Left colon (tissue), 2 donors: ENCODE results near the gene SPDYC. TPM values are rescaled to one million over a fixed set of nuclear protein-coding genes. Genes with fewer than 3 reads are reported as not detected.

ENCODE experiments used
- ATAC-seq: fragments of 200-7000 bp; cut with Tn5 transposase; one replicate; pipeline ENCODE4 v1.9.1; 2020; ENCODE audit warnings: mild to moderate bottlenecking, moderate library complexity
- DNase-seq, 2 donors: peaks; one replicate each; pipeline ENCODE4 v3.0.0-alpha.2; 2020
- intact Hi-C, 2 donors: fragments of 100-400 bp; cut with DNase I in 1 of 2; cut with micrococcal nuclease in 1 of 2; formaldehyde crosslinking; loops; one replicate each; pipeline versions ENCODE4 v1.11.2 to v1.14.0; 2022; cut with DNase I, micrococcal nuclease
- long read RNA-seq: library from polyadenylated mRNA; unstranded; transcript quantifications from one replicate; pipeline ENCODE4 v2.0.0, GENCODE V29; 2021
- total RNA-seq, 2 donors: library from RNA; stranded (reverse); fragmentation: NEBNext Ultra II Directional; extraction: Animal tissue kit (Norgen Biotek cat#: 25700); gene quantifications; one replicate each; pipeline ENCODE4 v1.2.1, GENCODE V29; 2021
- donor health status: DM: no; HTN: no; CAD: no.
- donor health status: DM: yes; HTN: yes; CAD: no.

The SPDYC gene, protein sequence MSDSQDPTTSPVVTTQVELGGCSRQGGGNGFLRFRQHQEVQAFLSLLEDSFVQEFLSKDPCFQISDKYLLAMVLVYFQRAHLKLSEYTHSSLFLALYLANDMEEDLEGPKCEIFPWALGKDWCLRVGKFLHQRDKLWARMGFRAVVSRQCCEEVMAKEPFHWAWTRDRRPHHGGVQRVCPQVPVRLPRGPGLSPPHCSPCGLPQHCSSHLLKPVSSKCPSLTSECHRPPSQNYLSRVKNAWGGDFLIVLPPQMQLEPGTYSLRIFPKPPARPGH
- not detected for total RNA-seq
- long read RNA-seq: 0 reads

DNA sequence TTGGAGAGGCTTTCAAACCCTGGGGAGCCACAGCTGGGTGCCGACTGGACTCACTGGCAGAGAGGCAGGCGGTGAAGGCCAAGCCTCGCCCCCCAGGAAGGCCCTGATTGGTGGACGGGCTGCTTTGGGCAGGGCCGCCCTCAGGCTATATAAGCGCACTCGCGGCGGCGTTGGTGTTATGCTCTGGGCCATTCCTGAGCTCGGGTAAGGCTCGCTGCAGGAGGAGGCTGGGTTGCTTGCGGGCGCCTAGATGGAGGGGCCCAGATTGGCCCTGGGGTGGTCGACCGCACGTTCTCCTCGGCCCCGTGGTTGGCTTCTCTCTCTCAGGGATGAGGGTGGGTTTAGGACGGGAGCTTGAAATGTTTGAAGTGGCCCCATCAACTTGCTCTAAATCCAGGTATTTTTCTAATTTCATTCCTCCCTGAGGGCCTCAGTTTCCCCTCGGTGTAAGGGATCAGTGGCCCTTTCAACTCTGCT lies at the start of gene SPDYC:
Gene SPDYC (plus strand): TSS at position 176 of the 477 bp plus-strand sequence. CDS start 1,125 bp downstream, outside the sequence.
- no peak for ATAC-seq
- DNase-seq: no peak
- intact Hi-C loops: no loop called here

DNA sequence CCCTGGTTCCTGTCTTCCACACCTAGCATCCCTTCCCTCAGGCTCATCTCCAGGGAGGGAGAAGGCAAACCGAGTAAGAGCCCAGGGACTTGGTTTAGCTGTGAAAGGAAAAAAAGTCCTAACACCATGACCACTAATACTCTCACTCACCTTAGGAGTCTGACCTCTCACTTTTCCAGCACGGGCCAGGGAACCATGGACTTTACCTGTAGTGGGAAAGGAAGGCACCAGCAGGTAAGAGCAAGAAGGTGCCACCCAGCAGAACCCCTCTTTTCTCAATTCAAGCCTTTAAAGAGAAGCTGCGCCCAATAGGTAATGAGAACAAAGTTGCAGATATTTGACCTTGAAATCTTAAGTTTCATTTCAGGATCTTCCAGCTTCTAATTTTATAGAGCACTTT lies 49.2 kb upstream of the SPDYC start:
- DNase-seq: peak in 1 of 2 donors; percentile 5
- intact Hi-C loops: no loop called here

DNA sequence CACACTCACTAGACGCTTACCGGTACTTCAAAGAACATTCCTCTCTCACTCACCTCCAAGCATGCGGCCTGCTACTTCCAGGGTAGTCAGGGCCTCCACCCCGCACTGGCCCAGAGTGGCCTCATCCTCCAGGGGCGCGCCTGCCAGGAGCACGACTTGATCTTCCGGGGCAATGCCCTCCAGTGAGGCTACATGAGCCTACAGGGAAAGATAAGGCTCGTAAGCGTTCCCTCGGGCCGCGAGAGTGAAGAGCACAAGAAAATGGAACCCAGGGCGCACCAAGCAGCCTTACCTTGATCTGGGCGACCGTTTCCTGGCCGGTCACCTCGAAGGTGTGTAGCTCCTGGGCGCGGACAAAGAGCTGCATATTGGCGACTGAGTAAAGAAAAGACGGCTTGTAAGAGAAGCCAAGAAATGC lies 48.6 kb upstream of the SPDYC start:
- intact Hi-C loops: no loop called here
- ATAC-seq: peak; percentile 27
- DNase-seq: peak; percentile 55 to 56

More for the DNA sequence above, 49.2 kb upstream of the SPDYC start:
- no peak for ATAC-seq

DNA sequence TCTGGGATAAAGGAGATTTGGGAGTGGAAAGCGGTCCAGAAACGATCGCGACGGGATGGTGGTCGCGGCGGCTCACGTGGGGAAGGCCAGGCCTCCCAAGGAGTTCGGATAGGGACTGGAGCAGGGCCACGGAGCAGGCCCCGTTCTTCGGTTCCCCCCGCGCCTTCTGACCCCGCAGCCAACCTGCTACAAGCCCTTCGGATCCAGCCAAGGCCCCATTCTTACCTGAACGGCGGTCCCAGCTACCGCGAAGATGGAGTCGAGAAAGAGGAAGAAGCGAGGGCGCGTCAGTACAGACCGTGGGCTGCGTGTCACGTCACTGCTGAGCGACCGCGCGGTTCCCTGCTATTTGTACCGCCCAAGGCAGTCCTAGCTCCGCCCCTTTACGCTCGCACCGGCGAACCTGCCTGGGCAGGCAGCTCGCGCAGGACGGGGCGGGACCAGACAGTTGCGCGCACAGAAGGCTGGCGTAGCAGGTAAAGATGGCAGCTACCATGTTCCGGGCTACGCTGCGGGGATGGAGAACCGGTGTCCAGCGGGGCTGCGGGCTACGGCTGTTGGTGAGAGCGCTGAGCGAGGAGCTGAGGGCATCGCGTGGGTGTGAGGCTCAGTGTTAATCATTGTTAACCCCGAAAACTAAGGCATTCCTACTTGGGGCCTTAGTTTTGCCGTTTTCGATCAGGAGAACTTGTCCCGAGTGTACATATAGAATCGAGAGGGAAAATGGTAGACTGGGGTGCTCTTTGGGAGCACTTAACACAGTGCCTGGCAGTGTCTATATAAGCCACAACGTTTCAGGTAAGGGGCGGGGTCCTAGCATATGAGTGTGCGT lies 48.0 kb upstream of the SPDYC start, which contains the start of the genes FAU and MRPL49:
Gene FAU (minus strand): TSS at position 270 of the 832 bp plus-strand sequence. CDS start 321 bp downstream, outside the sequence.
Gene MRPL49 (plus strand): TSS at position 457 of the 832 bp plus-strand sequence. CDS start 26 bp downstream, at position 483.
- DNase-seq: peak; percentile 99
- intact Hi-C loops: no loop called here
- peak; percentile 78 for ATAC-seq

DNA sequence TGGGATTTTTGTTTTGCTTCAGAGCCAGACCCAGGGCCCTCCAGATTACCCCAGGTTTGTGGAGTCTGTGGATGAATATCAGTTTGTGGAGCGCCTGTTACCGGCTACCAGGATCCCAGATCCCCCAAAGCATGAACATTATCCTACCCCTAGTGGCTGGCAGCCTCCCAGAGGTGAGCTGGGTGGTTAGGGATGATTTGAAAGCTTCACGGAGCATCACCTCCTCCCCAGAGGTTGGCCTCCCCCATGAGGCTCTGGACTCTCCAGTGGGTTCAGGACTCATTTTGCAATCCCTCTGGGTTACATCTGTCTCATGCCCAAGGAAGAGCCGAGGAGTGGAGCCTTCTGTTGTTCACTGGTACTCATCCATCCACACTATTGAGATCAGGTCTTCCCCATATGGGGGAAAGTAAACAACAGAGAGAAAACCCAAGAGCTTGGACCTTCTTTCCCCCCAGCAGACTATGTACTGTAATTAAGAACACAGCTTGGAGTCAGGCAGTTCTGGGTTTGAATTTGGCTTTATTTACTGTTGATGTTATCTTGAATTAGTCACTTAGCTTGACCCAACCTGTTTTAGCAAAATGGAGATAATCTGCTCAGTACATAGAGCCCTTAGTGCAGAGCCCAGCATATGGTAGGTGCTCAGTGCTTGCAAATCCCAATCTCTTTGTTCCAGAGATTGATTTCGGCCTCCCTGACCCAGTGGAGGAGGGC lies 45.4 kb upstream of the SPDYC start:
- intact Hi-C loops: no loop called here
- no peak for ATAC-seq
- DNase-seq: peak in 1 of 2 donors; percentile 18

DNA sequence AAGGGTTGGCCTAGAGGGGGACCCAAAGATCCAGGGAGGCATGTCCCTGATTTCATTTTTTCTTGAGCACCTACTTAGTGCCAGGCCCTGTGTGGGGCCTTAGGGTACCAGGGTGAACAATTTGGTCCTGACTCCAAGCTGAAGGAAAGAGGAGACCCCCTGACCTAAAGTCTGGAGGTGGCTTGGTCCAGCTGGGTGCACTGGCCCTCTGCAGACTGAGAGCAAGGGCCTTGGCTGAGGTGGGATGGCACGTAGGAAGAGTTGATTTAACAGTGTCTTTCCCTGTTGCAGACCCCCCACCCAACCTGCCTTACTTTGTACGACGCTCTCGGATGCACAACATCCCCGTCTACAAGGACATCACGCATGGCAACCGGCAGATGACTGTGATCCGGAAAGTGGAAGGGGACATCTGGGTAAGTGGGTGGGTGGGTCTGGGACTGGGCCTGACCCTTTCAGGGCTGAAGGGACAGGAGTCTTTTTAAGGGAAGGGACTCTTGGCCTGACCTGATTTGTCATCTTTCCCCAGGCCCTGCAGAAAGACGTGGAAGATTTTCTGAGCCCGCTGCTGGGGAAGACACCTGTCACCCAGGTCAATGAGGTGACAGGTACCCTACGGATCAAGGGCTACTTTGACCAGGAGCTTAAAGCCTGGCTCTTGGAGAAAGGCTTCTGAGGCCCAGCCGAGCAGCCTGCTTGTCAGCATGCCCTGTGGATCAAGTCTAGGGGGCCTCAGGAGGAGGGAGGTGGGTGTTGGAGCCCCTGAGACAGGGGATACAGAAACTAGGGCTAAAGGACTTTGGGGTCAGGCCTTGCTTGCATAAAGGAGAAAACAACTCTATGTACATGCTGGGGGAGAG lies 44.6 kb upstream of the SPDYC start:
- intact Hi-C loops: no loop called here
- DNase-seq (peak in 1 of 2 donors; percentile 14), ATAC-seq (no peak)

DNA sequence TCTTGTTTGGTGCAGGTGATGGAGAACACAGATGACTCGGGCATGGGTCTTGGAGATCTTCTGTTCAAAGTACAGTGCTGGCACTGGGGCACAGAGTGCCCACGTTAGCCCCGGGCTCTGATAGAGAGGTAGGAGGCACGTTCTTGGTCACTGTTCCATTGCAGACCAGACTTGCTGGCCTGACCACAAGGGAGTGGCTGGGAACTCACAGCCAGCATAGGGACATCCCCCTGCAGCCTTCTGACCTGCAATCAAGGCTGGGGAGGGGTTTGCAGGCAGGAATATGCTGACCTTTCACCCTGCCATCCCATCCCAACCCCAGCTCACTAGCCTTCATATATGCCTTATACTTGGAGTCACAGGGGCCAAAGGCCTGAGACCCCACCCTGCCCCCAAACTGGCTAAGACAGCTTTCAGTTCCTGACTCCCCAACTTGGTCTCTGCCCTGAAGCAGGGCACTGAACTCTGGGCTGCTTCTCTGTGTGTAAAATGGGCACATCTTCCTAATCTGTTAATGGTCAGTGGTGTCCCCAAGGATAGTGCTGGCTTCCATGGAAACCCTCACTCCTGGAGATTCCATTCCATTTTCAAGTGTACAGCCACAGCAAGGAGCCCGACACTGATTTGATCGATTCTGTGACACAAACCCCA lies 43.3 kb upstream of the SPDYC start:
- peak in 1 of 2 donors; percentile 14 for DNase-seq
- intact Hi-C loops: no loop called here
- no peak for ATAC-seq

DNA sequence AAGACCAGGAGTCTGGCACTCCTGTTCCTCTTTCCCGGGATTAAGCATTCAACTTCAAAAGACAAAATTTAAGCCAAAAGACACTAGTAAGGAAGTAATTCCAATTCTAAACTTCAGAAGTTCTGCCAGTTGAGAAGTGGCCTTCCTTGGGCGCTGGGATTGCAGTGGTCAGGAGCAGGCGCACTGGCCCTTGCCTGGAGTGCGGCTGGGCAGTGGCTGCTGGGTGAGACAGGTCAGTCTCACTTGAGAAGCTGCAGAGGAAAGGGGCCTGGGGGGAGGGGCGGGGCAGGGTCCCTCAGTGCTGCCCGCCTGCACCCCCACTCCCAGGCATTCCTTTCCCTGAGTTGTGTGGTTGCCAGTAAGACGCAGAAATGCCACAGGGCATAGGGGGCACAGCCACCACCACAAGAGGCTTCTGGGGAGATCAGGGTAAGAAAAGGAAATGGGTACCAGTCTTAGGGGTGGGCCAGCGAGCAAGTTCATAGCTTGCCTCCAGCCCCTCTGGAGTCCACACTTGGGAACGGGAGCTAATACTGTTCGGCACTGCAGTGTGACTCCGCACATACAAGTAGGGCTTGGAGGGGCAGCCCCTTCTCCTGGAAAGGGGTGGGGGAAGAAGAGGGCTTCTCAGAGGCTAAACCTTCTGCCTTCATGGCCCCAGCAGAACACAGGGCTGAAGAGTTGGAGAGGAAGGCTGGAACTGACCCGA lies 42.4 kb upstream of the SPDYC start:
- peak; percentile 2 to 19 for DNase-seq
- no peak for ATAC-seq
- intact Hi-C loops: no loop called here

DNA sequence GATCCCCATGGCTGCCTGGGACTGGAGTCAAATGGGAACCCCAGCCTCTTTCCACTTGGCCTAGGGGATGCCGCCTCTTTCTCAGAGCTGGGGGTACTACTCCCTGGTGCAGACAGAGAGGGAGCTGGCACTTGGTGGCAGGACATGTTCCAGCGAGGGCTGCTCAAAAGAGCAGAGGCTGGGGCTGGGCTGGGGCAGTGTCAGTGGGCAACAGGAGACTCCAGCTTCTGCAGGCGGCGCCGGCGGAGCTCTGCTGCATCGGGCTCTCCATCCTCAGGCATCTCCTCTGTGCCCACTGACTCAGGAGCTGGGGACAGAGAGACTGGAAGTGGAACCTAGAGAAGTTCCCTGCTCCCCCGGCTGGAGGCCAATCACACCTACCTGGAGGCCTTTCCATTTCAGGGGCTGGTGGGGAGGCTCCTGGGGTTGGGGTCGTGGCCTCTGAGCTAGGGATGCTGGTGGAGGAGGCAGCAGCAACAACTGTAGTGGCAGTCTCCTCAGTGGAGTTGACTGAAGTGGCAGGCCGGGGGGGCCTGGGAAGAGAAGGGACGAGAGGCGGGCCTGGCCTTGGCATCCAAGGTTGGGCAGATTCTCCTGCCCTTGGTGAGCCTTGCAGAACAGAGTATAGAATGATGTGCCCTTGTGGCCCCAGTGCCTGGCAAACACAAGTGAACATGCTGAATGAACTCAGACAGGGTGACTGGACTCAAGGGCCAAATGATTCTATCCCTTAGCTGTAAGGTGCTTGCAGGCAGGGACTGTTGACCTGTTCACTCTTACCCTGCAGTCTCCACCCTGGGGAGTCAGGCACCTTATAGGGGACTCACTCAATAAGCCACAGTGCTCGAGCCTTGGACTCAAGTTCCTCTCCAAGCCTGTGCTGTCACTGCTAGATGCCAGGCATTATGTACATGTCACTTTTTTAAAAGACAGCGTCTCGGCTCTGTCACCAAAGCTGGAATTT lies 41.6 kb upstream of the SPDYC start:
- peak; percentile 6 to 21 for DNase-seq
- intact Hi-C loops: no loop called here
- no peak for ATAC-seq

DNA sequence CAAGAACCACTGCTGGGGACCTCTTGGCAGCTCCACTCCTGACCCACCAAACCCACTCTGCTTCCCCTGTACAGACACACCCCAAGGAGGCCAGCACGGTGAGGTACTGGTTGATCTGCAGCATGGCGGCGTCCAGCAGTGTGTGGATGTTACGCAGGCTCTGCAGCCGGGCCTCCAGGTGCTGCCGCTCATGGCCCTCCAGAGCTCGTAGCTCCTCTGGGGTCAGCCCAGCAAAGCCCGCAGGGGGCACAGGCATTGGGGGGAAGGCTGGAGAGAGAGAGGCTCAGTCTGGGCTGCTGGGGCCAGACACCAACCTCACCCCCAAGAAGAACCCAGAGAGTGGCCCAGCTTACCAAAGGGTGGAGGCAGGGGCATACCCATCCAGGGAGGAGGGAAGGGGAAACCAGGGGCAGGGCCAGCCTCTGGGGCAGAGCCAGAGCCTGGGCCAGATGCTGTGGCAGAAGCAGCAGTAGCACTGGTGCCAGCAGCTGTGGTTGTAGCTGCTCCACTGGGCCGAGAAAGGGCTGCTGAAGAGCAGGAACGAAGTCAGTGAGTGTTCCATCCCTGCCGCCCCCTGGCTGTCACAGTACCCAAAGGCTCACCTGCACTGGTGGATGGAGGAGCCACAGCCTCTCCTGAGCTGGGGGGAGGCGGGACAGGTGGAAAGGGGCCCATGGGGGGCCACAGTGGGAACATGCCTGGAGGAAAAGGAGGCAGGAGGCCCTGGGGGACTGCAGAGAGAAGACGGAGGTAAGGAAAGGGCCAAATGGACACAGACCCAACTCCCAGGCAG lies 40.2 kb upstream of the SPDYC start:
- peak; percentile 9 to 24 for DNase-seq
- no peak for ATAC-seq
- intact Hi-C loops: no loop called here

DNA sequence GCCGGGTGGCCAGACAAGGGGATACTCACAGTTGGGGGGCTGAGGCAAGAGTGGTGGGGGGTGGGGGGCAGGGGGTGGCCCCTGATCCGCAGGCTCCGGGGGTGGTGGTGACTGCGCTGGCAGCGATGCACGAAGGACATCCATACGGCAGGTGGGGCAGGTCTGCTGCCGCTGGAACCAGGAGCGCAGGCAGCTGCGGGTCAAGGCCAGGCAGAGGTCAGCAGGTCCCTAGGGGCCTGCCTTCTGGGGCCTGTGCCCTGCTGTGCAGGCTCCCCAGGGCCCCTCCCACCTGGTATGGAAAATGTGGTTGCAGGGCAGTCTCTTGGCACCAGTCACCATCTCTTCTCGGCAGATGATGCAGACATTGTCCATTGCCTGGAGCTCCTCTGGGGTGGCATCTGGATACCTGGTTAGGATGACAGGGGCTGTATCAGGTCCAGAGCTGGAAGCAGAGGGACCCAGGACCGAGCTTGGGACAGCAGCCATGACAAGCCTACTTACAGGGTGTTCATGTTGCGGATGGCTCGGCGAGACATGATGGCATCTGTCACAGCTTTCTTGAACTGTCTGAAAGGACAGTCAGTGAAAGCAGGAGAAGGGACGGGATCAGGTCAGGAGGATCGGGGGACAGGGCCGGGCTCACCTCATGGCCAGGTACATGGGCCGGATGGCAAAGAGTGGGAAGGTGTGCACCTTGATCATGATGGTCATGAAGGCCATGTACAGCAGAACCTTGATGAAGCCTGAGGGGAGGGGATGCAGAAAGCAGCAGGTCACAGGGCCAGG lies 39.2 kb upstream of the SPDYC start:
- DNase-seq (peak; percentile 5 to 21), ATAC-seq (no peak)
- intact Hi-C loops: no loop called here

DNA sequence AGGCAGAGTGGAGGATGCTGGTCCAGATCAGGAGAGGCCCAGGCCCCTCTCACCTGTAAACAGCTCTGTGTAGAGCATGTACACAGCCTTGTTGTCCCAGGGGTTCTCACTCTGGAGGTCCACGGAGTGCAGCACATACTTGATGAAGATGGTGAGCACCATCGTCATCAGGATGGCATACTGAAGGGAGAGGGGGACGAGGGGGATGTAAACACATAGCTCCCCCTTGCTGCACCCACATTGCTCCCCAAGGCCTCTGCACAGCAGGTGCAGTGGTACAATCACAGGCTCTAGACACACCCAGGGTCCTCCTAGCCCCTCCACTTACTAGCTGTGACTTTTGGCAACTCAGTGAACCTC lies 38.6 kb upstream of the SPDYC start:
- no peak for ATAC-seq
- intact Hi-C loops: no loop called here
- peak; percentile 4 to 20 for DNase-seq

DNA sequence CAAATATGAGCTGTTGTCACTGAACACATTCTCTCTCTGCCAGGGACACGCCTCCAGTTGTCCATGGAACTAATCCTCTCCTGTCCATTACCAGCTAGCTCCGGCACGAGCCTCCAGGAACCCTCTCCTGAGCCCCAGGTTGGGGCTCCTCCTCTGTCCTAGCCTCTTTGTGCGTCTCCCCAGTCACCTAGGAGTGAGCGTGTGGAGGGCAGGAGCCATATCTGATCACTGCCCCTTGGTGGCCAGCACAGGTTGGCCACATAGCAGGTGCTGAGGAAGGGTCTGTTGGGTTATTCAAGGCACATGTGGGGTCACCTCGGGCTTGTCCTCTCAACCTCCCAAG lies 38.2 kb upstream of the SPDYC start:
- intact Hi-C loops: no loop called here
- no peak for ATAC-seq
- no peak for DNase-seq

DNA sequence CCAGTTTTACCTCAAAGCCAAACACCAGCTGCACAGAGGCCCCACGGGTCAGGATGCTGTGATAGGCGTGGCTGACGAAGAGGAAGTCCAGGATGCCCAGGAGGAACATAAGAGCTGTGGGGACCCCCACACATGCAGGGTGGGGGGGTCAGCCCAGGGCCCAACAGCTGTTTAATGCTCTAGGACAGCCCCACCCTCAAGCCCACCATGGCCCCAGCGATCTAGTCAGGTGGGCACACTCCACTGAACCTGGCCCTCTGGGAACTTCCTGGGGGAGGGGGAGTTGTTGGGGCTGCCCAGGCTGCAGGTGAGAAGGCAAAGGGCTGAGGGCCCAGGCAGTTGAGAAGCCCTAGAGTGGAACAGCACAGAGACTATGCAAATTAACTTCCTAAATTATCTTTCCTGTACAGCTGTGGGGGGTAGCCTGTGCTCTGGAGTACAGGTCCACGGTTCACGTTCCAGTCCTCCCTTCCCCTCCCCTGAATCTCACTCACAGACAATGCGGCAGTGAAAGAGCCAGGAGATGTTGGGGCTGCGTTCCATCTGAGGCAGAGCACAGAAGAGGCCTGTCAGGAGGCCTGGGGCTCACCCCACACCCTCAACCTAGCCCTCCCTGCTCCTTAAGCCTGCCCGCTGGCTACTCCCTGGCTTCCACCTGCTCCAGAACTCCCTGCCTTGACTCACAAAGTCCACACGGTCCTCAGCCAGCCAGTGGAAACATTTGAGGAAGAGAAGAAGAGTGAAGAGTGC lies 37.6 kb upstream of the SPDYC start:
- intact Hi-C loops: no loop called here
- peak; percentile 33 to 40 for DNase-seq

More for the DNA sequence above, 37.6 kb upstream of the SPDYC start:
- no peak for ATAC-seq
